Activated T-helper 2 cell treated with anti-CD3 and anti-CD28 coated beads, Interferon-gamma antibody, Interleukin-2, Interleukin-4, amounts not matched to agents 10 μg/mL and 5 μg/mL and 100 μg/mL, durations not matched to agents 14 hours and 24 hours and 36 hours (primary cell): ENCODE measurements around the gene FBXL14. TPM values are rescaled to one million over a fixed set of nuclear protein-coding genes. Genes with fewer than 3 reads are reported as not detected.
A peak's percentile ranks its signal among the peaks of the same experiment; 100 is the strongest.

Source experiments
- DNase-seq: peaks from one replicate; pipeline ENCODE4 v3.0.0; 2021; ENCODE audit warnings: low spot score
- H3K27ac Mint-ChIP-seq: one replicate; pipeline ENCODE4 v1.8.0; 2021; ENCODE audit warnings: mixed read lengths
- H3K27me3 Mint-ChIP-seq: one replicate; pipeline ENCODE4 v1.8.0; 2021; ENCODE audit warnings: low read depth, mixed read lengths
- H3K36me3 Mint-ChIP-seq: one replicate; pipeline ENCODE4 v1.8.0; 2021; ENCODE audit warnings: low read depth, mixed read lengths
- H3K4me1 Mint-ChIP-seq: one replicate; pipeline ENCODE4 v1.8.0; 2021; ENCODE audit warnings: low read depth, mixed read lengths
- H3K4me3 Mint-ChIP-seq: one replicate; pipeline ENCODE4 v1.8.0; 2021; ENCODE audit warnings: low read depth, mild to moderate bottlenecking, moderate library complexity, mixed read lengths
- H3K9me3 Mint-ChIP-seq: one replicate; pipeline ENCODE4 v1.8.0; 2021; ENCODE audit warnings: mixed read lengths
- intact Hi-C: fragments of 100-400 bp; cut with micrococcal nuclease; formaldehyde crosslinking; loops from one replicate; pipeline ENCODE4 v1.15.1; 2023
- total RNA-seq: library from RNA; stranded (reverse); gene quantifications from 2 replicates; pipeline ENCODE4 v1.2.3, GENCODE V29; 2022

The FBXL14 gene, protein sequence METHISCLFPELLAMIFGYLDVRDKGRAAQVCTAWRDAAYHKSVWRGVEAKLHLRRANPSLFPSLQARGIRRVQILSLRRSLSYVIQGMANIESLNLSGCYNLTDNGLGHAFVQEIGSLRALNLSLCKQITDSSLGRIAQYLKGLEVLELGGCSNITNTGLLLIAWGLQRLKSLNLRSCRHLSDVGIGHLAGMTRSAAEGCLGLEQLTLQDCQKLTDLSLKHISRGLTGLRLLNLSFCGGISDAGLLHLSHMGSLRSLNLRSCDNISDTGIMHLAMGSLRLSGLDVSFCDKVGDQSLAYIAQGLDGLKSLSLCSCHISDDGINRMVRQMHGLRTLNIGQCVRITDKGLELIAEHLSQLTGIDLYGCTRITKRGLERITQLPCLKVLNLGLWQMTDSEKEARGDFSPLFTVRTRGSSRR
- 18.9 and 20.6 TPM in 2 replicates for total RNA-seq

DNA sequence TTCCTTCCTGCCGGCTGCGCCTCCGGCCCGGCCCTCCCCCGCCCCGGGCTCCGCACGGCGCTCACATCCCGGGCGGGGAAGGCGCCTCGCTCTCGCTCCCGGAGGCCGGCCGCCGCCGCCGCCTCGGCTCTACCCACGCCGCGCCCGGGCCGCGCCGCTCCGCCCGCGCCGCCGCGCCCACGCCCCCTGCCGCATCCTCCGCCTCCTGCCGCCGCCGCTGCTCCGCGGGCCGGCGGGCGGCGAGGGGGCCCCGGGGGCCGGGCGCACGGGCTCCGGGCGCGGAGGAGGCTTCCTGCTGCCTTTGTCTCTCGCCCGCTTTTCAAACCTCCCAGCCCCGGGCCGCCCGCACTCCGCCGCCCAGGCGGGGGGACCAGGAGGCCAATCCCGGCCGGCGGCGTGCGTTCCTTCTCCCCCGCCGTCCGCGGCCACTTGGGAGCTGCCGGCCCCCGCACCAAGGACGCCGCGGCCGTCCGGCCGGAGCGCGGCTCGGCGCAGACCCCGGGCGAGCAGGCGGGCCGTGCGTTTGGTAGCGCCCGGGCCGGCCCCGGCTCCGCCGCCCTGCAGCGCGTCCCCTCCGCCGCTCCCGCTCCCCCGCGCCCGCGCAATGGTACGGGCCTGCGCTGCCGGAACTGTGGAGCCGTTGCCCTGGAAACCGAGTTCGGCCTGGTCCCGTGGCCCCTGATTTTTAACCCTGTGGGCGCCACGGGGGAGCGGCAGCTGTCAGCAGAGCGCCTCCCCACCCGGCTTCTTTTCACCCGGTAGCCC lies at the start of gene FBXL14:
Gene FBXL14, minus strand, starts transcription at position 321 of the 765 bp plus-strand sequence. CDS start 515 bp downstream, outside the sequence.
- peaks cover 47% of the 10 kb centered on the region for H3K4me1 Mint-ChIP-seq
- peaks cover 30% of the 10 kb centered on the region for H3K36me3 Mint-ChIP-seq

GRCh38 chr12:1643905-1644533 lies 49.6 kb upstream of the FBXL14 start:
- Mint-ChIP-seq H3K27ac (no peak overlapping the region), H3K4me3 (no peak overlapping the region), H3K27me3 (peaks cover 15% of the 10 kb centered on the region), H3K36me3 (no peaks in the 10 kb centered on the region), H3K4me1 (peaks cover 5% of the 10 kb centered on the region), H3K9me3 (no peaks in the 10 kb centered on the region)
- no peak for DNase-seq
- intact Hi-C loops: no loop called here

More for the DNA sequence above, at the start of gene FBXL14:
- intact Hi-C loops: loop anchor here (1.0 to 5.0 kb wide), 6 partner anchors 11 to 1207 kb away; partner anchors contain the start of genes ERC1, KDM5A and RAD52
- H3K27ac Mint-ChIP-seq: peak within 1 kb of the TSS; percentile 89
- DNase-seq: peak; percentile 86
- peak within 1 kb of the TSS; percentile 92 for H3K4me3 Mint-ChIP-seq
- H3K9me3 Mint-ChIP-seq: no peaks in the 10 kb centered on the region
- H3K27me3 Mint-ChIP-seq: no peaks in the 10 kb centered on the region

DNA sequence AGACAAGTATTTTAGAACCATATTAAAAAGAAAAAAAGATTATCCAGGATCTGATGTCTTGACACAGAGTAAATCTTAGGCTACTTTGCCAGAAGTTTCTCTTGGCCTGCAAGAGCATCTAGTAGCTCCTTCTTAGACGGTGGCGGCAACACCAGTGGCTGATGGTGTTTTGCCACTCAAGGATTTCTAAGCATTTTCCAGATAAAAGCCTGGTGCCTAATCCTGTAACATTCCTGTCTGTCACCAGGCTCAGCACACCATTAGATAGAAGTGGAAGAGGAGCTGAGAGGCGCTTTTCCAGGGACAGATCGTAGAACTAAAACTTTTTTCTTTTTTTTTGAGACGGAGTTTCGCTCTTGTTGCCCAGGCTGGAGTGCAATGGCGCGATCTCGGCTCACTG lies 48.7 kb upstream of the FBXL14 start:
- Mint-ChIP-seq H3K9me3 (no peaks in the 10 kb centered on the region), H3K27ac (no peak overlapping the region), H3K4me1 (peaks cover 5% of the 10 kb centered on the region), H3K36me3 (no peaks in the 10 kb centered on the region), H3K4me3 (no peak overlapping the region), H3K27me3 (peaks cover 5% of the 10 kb centered on the region)
- intact Hi-C loops: no loop called here
- DNase-seq: no peak

DNA sequence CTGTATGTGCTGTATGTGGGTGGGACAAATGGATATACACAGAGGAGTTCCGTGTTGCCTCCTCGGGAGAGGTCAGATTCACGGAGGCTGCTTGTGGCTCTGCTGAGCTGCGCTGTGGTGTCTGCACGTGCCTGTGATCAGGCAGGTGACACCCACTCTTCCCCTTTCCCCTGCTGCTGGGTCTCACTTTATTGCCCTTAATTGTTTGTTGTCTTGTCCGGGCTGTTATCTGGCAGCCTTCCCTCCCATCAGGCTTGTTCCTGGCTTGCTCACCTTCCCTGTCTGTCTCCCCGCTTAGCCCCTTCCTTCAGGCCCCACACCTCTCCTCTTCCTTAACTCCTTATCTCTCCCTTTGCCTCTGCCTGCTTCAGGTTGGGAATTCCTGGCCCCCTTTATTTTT lies 48.1 kb upstream of the FBXL14 start:
- no peak overlapping the region for H3K4me3 Mint-ChIP-seq
- no peaks in the 10 kb centered on the region for H3K36me3 Mint-ChIP-seq
- H3K27me3 Mint-ChIP-seq: peaks cover 5% of the 10 kb centered on the region
- H3K27ac Mint-ChIP-seq: no peak overlapping the region
- DNase-seq: no peak
- intact Hi-C loops: no loop called here
- no peaks in the 10 kb centered on the region for H3K9me3 Mint-ChIP-seq
- peaks cover 5% of the 10 kb centered on the region for H3K4me1 Mint-ChIP-seq

DNA sequence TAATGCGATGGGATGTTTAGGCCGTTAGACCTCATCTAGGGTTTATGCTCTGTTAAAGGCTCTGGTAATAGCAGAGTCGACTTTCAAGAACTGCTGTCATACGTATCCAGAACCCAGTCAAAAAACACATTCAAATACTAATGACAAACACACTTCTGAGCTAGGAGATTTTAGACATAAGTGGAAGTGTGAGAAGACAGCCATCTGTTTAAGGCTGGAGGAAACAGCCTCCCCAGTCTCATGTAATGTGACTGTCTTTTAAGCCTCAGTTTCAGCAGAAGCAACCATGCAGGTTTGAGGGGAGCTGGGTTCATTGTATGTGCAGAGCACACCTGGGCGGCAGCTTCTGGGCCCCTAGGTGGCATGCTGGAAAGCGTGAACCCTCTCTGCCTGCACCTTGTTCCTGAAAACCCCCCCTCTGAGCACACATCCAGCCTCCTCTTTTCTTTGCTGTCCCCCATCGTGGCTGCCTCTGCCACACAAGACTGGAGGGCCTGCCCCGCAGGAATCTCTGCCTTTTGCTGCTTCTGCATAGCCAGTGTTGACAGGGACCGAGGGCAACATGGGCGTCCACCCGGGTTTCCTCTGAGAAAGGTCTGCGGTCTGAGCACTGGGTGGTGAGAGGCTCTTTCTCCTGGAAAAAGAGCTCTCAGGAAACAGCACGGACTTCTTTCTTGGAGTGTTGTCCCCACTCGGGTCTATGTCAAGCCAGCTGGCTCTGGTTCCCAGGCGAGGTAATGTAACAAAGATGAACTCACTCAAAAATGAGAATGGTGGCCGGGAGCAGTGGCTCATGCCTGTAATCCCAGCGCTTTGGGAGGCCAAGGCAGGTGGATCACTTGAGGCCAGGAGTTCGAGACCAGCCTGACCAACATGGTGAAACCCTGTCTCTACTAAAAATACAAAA lies 46.2 kb upstream of the FBXL14 start:
- no peak for DNase-seq
- Mint-ChIP-seq H3K27ac (no peak overlapping the region), H3K36me3 (no peaks in the 10 kb centered on the region), H3K4me1 (peaks cover 1% of the 10 kb centered on the region), H3K9me3 (no peaks in the 10 kb centered on the region), H3K27me3 (peaks cover 7% of the 10 kb centered on the region), H3K4me3 (peak overlapping the region; percentile 52)
- intact Hi-C loops: no loop called here

DNA sequence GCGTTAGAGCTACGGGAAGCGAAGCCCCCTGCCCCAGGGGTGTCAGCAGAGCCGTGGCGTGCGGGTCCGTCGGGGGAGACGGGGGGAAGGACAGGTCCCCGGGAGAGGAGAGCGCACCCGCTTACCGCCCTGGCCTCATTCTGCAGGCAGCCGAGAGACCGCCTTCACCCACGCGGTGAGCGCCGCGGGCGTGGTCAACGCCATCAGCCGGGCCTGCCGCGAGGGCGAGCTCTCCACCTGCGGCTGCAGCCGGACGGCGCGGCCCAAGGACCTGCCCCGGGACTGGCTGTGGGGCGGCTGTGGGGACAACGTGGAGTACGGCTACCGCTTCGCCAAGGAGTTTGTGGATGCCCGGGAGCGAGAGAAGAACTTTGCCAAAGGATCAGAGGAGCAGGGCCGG lies 45.2 kb upstream of the FBXL14 start:
- H3K27ac Mint-ChIP-seq: no peak overlapping the region

GRCh38 chr12:1638203-1638602 lies 43.8 kb upstream of the FBXL14 start:
- Mint-ChIP-seq H3K27ac (no peak overlapping the region), H3K9me3 (no peaks in the 10 kb centered on the region), H3K4me1 (peaks cover 4% of the 10 kb centered on the region), H3K36me3 (no peaks in the 10 kb centered on the region), H3K27me3 (peaks cover 16% of the 10 kb centered on the region), H3K4me3 (no peak overlapping the region)
- intact Hi-C loops: no loop called here
- DNase-seq: no peak

More for the DNA sequence above, 45.2 kb upstream of the FBXL14 start:
- DNase-seq: no peak
- Mint-ChIP-seq H3K27me3 (peaks cover 13% of the 10 kb centered on the region), H3K4me1 (peaks cover 4% of the 10 kb centered on the region), H3K36me3 (no peaks in the 10 kb centered on the region), H3K9me3 (no peaks in the 10 kb centered on the region), H3K4me3 (peak overlapping the region; percentile 43)
- intact Hi-C loops: no loop called here

GRCh38 chr12:1635301-1636095 lies 41.1 kb upstream of the FBXL14 start:
- H3K4me3 Mint-ChIP-seq: no peak overlapping the region
- intact Hi-C loops: no loop called here
- H3K36me3 Mint-ChIP-seq: no peaks in the 10 kb centered on the region
- H3K4me1 Mint-ChIP-seq: peaks cover 8% of the 10 kb centered on the region
- no peaks in the 10 kb centered on the region for H3K9me3 Mint-ChIP-seq
- no peak overlapping the region for H3K27ac Mint-ChIP-seq
- H3K27me3 Mint-ChIP-seq: peaks cover 34% of the 10 kb centered on the region
- no peak for DNase-seq

- Mint-ChIP-seq H3K4me1 (peaks cover 9% of the 10 kb centered on the region), H3K27ac (no peak overlapping the region), H3K9me3 (no peaks in the 10 kb centered on the region), H3K4me3 (no peak overlapping the region), H3K36me3 (no peaks in the 10 kb centered on the region), H3K27me3 (peaks cover 41% of the 10 kb centered on the region)
- peak; percentile 46 for DNase-seq
- intact Hi-C loops: loop anchor here (5.0 kb wide), 1 partner anchor 308 kb away; no protein-coding TSS in a partner anchor
Observed at GRCh38 chr12:1634590-1635191, 40.3 kb upstream of the FBXL14 start.

- Mint-ChIP-seq H3K27ac (no peak overlapping the region), H3K36me3 (no peaks in the 10 kb centered on the region), H3K27me3 (peaks cover 46% of the 10 kb centered on the region), H3K4me3 (no peak overlapping the region), H3K4me1 (peaks cover 9% of the 10 kb centered on the region), H3K9me3 (no peaks in the 10 kb centered on the region)
- DNase-seq: no peak
- intact Hi-C loops: loop anchor here (5.0 kb wide), 1 partner anchor 308 kb away; no protein-coding TSS in a partner anchor
Observed at GRCh38 chr12:1634149-1634548, 39.8 kb upstream of the FBXL14 start.

GRCh38 chr12:1633459-1633858 lies 39.1 kb upstream of the FBXL14 start:
- Mint-ChIP-seq H3K4me3 (no peak overlapping the region), H3K9me3 (no peaks in the 10 kb centered on the region), H3K36me3 (no peaks in the 10 kb centered on the region), H3K27ac (no peak overlapping the region), H3K27me3 (peaks cover 53% of the 10 kb centered on the region), H3K4me1 (peaks cover 9% of the 10 kb centered on the region)
- intact Hi-C loops: loop anchor here (5.0 kb wide), 1 partner anchor 309 kb away; no protein-coding TSS in a partner anchor
- no peak for DNase-seq
